Activated naive CD4-positive, alpha-beta T cell treated with anti-CD3 and anti-CD28 coated beads, Interleukin-2, amount 50 U/mL, for 72 hours (primary cell): Measurements from ENCODE around the gene OXCT1. TPM values are rescaled to one million over a fixed set of nuclear protein-coding genes. Genes with fewer than 3 reads are reported as not detected.
"Not testable (repeated sequence)": the region's sequence is repeated elsewhere in the genome, so short reads cannot be mapped to it uniquely, and the experiment has no call there.

Experiments used
- ATAC-seq, 2 donors: fragments of 150-1000 bp; cut with Tn5 transposase; 2 replicates each; pipeline ENCODE4 v1.10.0; 2021; ENCODE audit warnings: mild to moderate bottlenecking in 2 of 2, moderate library complexity in 2 of 2
- DNase-seq, 2 donors: peaks; one replicate each; pipeline ENCODE4 v3.0.0; 2021 to 2022; ENCODE audit warnings: low spot score in 2 of 2
- H3K27ac Mint-ChIP-seq, 2 donors: one replicate each; pipeline ENCODE4 v1.8.0; 2022; ENCODE audit warnings: mild to moderate bottlenecking in 2 of 2, mixed read lengths in 2 of 2
- H3K36me3 Mint-ChIP-seq, 2 donors: one replicate each; pipeline ENCODE4 v1.8.0; 2022; ENCODE audit warnings: mixed read lengths in 2 of 2
- H3K9me3 Mint-ChIP-seq, 2 donors: one replicate each; pipeline ENCODE4 v1.8.0; 2022; ENCODE audit warnings: mixed read lengths in 2 of 2
- total RNA-seq, 2 donors: library from RNA; stranded (reverse); gene quantifications; one replicate each; pipeline ENCODE4 v1.2.3, GENCODE V29; 2022

OXCT1 gene
- total RNA-seq, 2 donors from 2014 or later, result 74.5 to 85.5 TPM

- Mint-ChIP-seq H3K27ac (no peak overlapping the region), H3K9me3 (no peaks in the 10 kb centered on the region), H3K36me3 (peaks cover 5 to 13% of the 10 kb centered on the region in 2 donors)
- no peak for DNase-seq
- no peak for ATAC-seq
Observed at GRCh38 chr5:41773799-41774198, 96.4 kb downstream of the OXCT1 start.

GRCh38 chr5:41772785-41773442 lies 97.3 kb downstream of the OXCT1 start:
- H3K9me3 Mint-ChIP-seq, result no peaks in the 10 kb centered on the region
- DNase-seq, result no peak
- H3K36me3 Mint-ChIP-seq, result peaks cover 5 to 13% of the 10 kb centered on the region in 2 donors
- ATAC-seq, result no peak
- H3K27ac Mint-ChIP-seq, result no peak overlapping the region

GRCh38 chr5:41772056-41772455 lies 98.2 kb downstream of the OXCT1 start:
- DNase-seq (no peak), ATAC-seq (no peak)
- Mint-ChIP-seq H3K36me3 (peaks cover 5 to 13% of the 10 kb centered on the region in 2 donors), H3K9me3 (no peaks in the 10 kb centered on the region), H3K27ac (peak overlapping the region in 1 of 2 donors; percentile 61)

GRCh38 chr5:41770799-41771198 lies 99.4 kb downstream of the OXCT1 start:
- no peak for DNase-seq
- ATAC-seq, result no peak
- Mint-ChIP-seq H3K27ac (no peak overlapping the region), H3K9me3 (no peaks in the 10 kb centered on the region), H3K36me3 (peaks cover 5 to 16% of the 10 kb centered on the region in 2 donors)

GRCh38 chr5:41768692-41769091 lies 101.5 kb downstream of the OXCT1 start:
- ATAC-seq (no peak), DNase-seq (no peak)
- Mint-ChIP-seq H3K9me3 (no peaks in the 10 kb centered on the region), H3K27ac (no peak overlapping the region), H3K36me3 (peaks cover 12 to 18% of the 10 kb centered on the region in 2 donors)

- H3K36me3 Mint-ChIP-seq, result peaks cover 16 to 23% of the 10 kb centered on the region in 2 donors
- no peak overlapping the region for H3K27ac Mint-ChIP-seq
- no peak for DNase-seq
- no peak for ATAC-seq
- H3K9me3 Mint-ChIP-seq, result no peaks in the 10 kb centered on the region
Observed at GRCh38 chr5:41764650-41765049, 105.6 kb downstream of the OXCT1 start.

GRCh38 chr5:41763574-41763973 lies 106.7 kb downstream of the OXCT1 start:
- H3K36me3 Mint-ChIP-seq, result peaks cover 26 to 27% of the 10 kb centered on the region in 2 donors
- no peak overlapping the region for H3K27ac Mint-ChIP-seq
- DNase-seq (no peak), ATAC-seq (peak in 1 of 2 donors; percentile 34)
- no peaks in the 10 kb centered on the region for H3K9me3 Mint-ChIP-seq

GRCh38 chr5:41763081-41763480 lies 107.1 kb downstream of the OXCT1 start:
- H3K36me3 Mint-ChIP-seq, result peaks cover 30 to 32% of the 10 kb centered on the region in 2 donors
- DNase-seq (no peak), ATAC-seq (no peak)
- H3K27ac Mint-ChIP-seq, result no peak overlapping the region
- no peaks in the 10 kb centered on the region for H3K9me3 Mint-ChIP-seq

- H3K9me3 Mint-ChIP-seq, result no peaks in the 10 kb centered on the region
- ATAC-seq (no peak), DNase-seq (no peak)
- peaks cover 37 to 38% of the 10 kb centered on the region in 2 donors for H3K36me3 Mint-ChIP-seq
- no peak overlapping the region for H3K27ac Mint-ChIP-seq
Observed at GRCh38 chr5:41762426-41762825, 107.8 kb downstream of the OXCT1 start.

- ATAC-seq (no peak), DNase-seq (no peak)
- Mint-ChIP-seq H3K9me3 (no peaks in the 10 kb centered on the region), H3K36me3 (peaks cover 41 to 46% of the 10 kb centered on the region in 2 donors), H3K27ac (no peak overlapping the region)
Observed at GRCh38 chr5:41761663-41762062, 108.6 kb downstream of the OXCT1 start.

- H3K27ac Mint-ChIP-seq, result no peak overlapping the region
- no peaks in the 10 kb centered on the region for H3K9me3 Mint-ChIP-seq
- peaks cover 36 to 40% of the 10 kb centered on the region in 2 donors for H3K36me3 Mint-ChIP-seq
- no peak for DNase-seq
- ATAC-seq, result no peak
Observed at GRCh38 chr5:41755705-41756104, 114.5 kb downstream of the OXCT1 start.

GRCh38 chr5:41754857-41755256 lies 115.4 kb downstream of the OXCT1 start:
- no peak for DNase-seq
- no peak overlapping the region for H3K27ac Mint-ChIP-seq
- no peak for ATAC-seq
- no peaks in the 10 kb centered on the region for H3K9me3 Mint-ChIP-seq
- H3K36me3 Mint-ChIP-seq, result peaks cover 34 to 45% of the 10 kb centered on the region in 2 donors

GRCh38 chr5:41751867-41752266 lies 118.4 kb downstream of the OXCT1 start:
- H3K36me3 Mint-ChIP-seq, result peaks cover 15 to 18% of the 10 kb centered on the region in 2 donors
- H3K27ac Mint-ChIP-seq, result peak overlapping the region in 1 of 2 donors; percentile 61
- DNase-seq (no peak), ATAC-seq (peak in 1 of 2 donors; percentile 49)
- no peaks in the 10 kb centered on the region for H3K9me3 Mint-ChIP-seq

GRCh38 chr5:41748631-41749030 lies 121.6 kb downstream of the OXCT1 start:
- ATAC-seq, result peak; percentile 94 to 98
- peak overlapping the region in 1 of 2 donors; percentile 12 for H3K27ac Mint-ChIP-seq
- DNase-seq, result peak; percentile 30 to 54

GRCh38 chr5:41747708-41748107 lies 122.5 kb downstream of the OXCT1 start:
- Mint-ChIP-seq H3K36me3 (peaks cover under 1 to 9% of the 10 kb centered on the region in 2 donors), H3K9me3 (peaks cover 0 to 9% of the 10 kb centered on the region in 2 donors), H3K27ac (no peak overlapping the region)
- ATAC-seq (no peak), DNase-seq (no peak)

More at GRCh38 chr5:41748631-41749030, 121.6 kb downstream of the OXCT1 start:
- Mint-ChIP-seq H3K36me3 (peaks cover 9% of the 10 kb centered on the region in 2 donors), H3K9me3 (peaks cover 0 to 9% of the 10 kb centered on the region in 2 donors)

- H3K27ac Mint-ChIP-seq, result no peak overlapping the region
- no peak for DNase-seq
- no peak for ATAC-seq
- H3K36me3 Mint-ChIP-seq, result peaks cover 0 to 9% of the 10 kb centered on the region in 2 donors
- H3K9me3 Mint-ChIP-seq, result peaks cover 0 to 9% of the 10 kb centered on the region in 2 donors
Observed at GRCh38 chr5:41747301-41747700, 122.9 kb downstream of the OXCT1 start.

- H3K36me3 Mint-ChIP-seq, result peaks cover 16 to 37% of the 10 kb centered on the region in 2 donors
- H3K9me3 Mint-ChIP-seq, H3K27ac Mint-ChIP-seq, DNase-seq, ATAC-seq: not testable (repeated sequence)
Observed at GRCh38 chr5:41742608-41743007, 127.6 kb downstream of the OXCT1 start.
